ENCODE results near the gene RNF223. TPM values are rescaled to one million over a fixed set of nuclear protein-coding genes. Genes with fewer than 3 reads are reported as not detected.

RNF223 gene
- total and polyA plus RNA-seq, 2 of the 8 experiments (the other 6 are each of a cell fraction or from before 2014, with no cell fraction given) = not detected

DNA sequence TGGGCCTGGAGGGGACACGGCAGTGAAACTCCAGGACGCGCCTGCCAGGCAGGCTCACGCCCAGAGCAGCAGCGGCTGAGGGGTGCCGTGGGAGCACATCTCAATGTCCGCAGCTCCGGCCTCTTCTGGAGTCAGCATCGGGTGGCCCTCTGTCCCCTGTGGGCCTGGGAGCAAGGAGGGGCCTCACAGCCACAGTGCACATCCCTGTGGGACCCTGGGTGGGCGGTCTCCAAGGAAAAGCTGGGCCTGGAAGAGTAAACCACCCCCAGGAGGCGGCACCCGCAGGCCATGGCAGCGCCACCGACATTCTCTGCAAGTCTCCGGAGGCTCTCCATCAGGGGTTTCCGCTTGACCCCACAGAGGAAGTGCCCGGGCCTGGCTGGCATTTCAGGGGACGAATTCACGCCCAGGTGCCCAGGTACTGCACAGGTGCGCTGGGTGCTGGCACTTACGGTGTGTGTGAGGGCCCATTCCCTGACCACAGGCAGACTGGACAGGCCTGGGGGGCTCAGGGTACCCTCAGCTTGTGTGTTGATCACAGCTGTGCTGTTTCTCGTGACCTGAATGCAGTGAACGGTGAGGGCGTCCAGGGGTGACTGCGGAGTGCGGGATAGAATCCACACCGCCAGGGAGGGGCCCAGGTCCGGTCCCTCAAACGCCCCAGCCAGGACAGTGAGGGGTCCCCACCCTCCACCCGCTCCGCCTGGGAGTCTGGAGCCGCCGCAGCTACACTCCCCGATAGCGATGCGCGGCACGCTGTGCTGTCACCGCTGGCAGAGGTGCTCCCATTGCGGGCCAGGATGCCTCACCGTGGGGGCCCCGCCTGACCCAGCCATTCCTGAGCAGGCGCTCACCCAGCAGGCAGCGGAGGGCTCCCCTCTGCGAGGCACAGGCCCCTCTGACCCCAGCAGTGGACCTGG lies 16.6 kb upstream of the RNF223 start:
- no peak overlapping the region for H3K4me3 ChIP-seq (ENCODE audit: extremely low read depth in 1 of 4, insufficient read depth in 2 of 4, low read depth in 3 of 4, low read length in 4 of 4)
- no peak overlapping the region for H2AK5ac ChIP-seq (ENCODE audit: low read depth, low read length)
- ChIA-PET POLR2A (ENCODE audit: partially characterized antibody) (no interaction called here), CTCF (ENCODE audit: partially characterized antibody) (interaction anchor here (0.5 to 1.2 kb wide), 6 partner anchors 16 to 171 kb away, joined by 3 read pairs; partner anchors contain the start of gene RNF223)
- no peaks in the 10 kb centered on the region for H3K4me1 ChIP-seq (replicated peaks in 1 of 4; ENCODE audit: control insufficient read depth in 3 of 4, insufficient read depth in 4 of 4, low read length in 3 of 4)
- H4K20me1 ChIP-seq (replicated peaks in 1 of 2; ENCODE audit: control insufficient read depth in 1 of 2, insufficient read depth in 2 of 2, low read length in 2 of 2) = peaks cover 0 to 3% of the 10 kb centered on the region in 2 experiments
- FAIRE-seq (no peak), DNase-seq (ENCODE audit: low read depth in 1 of 2, low spot score in 2 of 2) (no peak)
- no peaks in the 10 kb centered on the region for H3K36me3 ChIP-seq (ENCODE audit: control insufficient read depth in 2 of 4, insufficient read depth in 4 of 4, low read length in 3 of 4)
- H2BK20ac ChIP-seq (ENCODE audit: low read length) = no peak overlapping the region
- no peaks in the 10 kb centered on the region for H3K79me2 ChIP-seq (ENCODE audit: control insufficient read depth in 1 of 2, insufficient read depth in 2 of 2, low read length in 2 of 2)
- no peak overlapping the region for H3K27ac ChIP-seq (ENCODE audit: low read depth, low read length)
- no peak overlapping the region for H3K14ac ChIP-seq (ENCODE audit: insufficient read length)
- H3K79me1 ChIP-seq (ENCODE audit: low read depth, low read length) = no peaks in the 10 kb centered on the region
- H2BK5ac ChIP-seq (ENCODE audit: low read depth, low read length) = no peak overlapping the region
- H4K5ac ChIP-seq (ENCODE audit: insufficient read length, low read depth, low read length) = no peak overlapping the region
- H3K18ac ChIP-seq (ENCODE audit: extremely low read depth, low read length) = no peak overlapping the region
- H3K9me3 ChIP-seq (ENCODE audit: insufficient read depth in 2 of 2, low read depth in 1 of 2, low read length in 1 of 2) = peaks cover 5 to 20% of the 10 kb centered on the region in 2 experiments; a peak in 3 of 4 replicates
- no peak overlapping the region for H3K4me2 ChIP-seq (ENCODE audit: insufficient read depth in 1 of 2, low read depth in 2 of 2, low read length in 2 of 2)
- H2BK120ac ChIP-seq (replicated peaks; ENCODE audit: low read depth, low read length) = no peak overlapping the region
- H3K9ac ChIP-seq (replicated peaks in 1 of 4; ENCODE audit: extremely low read depth in 1 of 4, low read depth in 3 of 4, low read length in 3 of 4) = no peak overlapping the region
- no peak overlapping the region for H3K23ac ChIP-seq (ENCODE audit: insufficient read length)
- H4K8ac ChIP-seq (ENCODE audit: extremely low read depth, insufficient read depth, low read length) = no peak overlapping the region; the same call in 1 of the 2 replicates
- no peak overlapping the region for H3K56ac ChIP-seq (replicated peaks; ENCODE audit: insufficient read length, low read depth, low read length)
- no peak overlapping the region for H4K91ac ChIP-seq (replicated peaks; ENCODE audit: insufficient read length, low read length)
- no peak overlapping the region for H2BK12ac ChIP-seq (ENCODE audit: low read depth, low read length)
- 93% methylated on average over 45 of the region's 45 CpGs; no CpG with 5 or more reads in 1 of the 2 experiments for WGBS, 2 experiments (ENCODE audit: extremely low coverage in 1 of 2, insufficient coverage in 1 of 2, insufficient read length in 1 of 2, insufficient replicate concordance in 2 of 2, low coverage in 1 of 2, low lambda C conversion rate in 2 of 2, missing lambda C conversion rate in 1 of 2)
- peaks cover 0 to 2% (median 0%) of the 10 kb centered on the region in 4 experiments; a peak in 1 of 7 replicates for H3K27me3 ChIP-seq (replicated peaks in 1 of 4; ENCODE audit: control insufficient read depth in 3 of 4, extremely low read depth in 1 of 4, insufficient read depth in 3 of 4, low read length in 3 of 4)
- H3K23me2 ChIP-seq (ENCODE audit: low read depth, low read length) = no peaks in the 10 kb centered on the region
- H3K4ac ChIP-seq (replicated peaks; ENCODE audit: insufficient read length, low read depth, low read length) = no peak overlapping the region
- no peak overlapping the region for H2BK15ac ChIP-seq (ENCODE audit: low read length)
- H2AFZ ChIP-seq (ENCODE audit: low read length) = no peak overlapping the region
- no peak for TF ChIP-seq HDAC2 (IDR thresholded peaks at IDR 0.05; ENCODE audit: borderline replicate concordance in 1 of 2, low read depth in 2 of 2, low read length in 2 of 2)
- TF ChIP-seq, protein P1, sequence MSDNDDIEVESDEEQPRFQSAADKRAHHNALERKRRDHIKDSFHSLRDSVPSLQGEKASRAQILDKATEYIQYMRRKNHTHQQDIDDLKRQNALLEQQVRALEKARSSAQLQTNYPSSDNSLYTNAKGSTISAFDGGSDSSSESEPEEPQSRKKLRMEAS (IDR thresholded peaks at IDR 0.05) = no peak
- no peak for TF ChIP-seq SP2 (IDR thresholded peaks at IDR 0.05; ENCODE audit: low read length)
- TF ChIP-seq BRCA1 (IDR thresholded peaks at IDR 0.05; ENCODE audit: low read depth, low read length) = no peak

Measured in H1 (cell line).